NCI-H69 (cell line): Measurements from ENCODE around the gene FXYD7.
"Not testable (repeated sequence)": the region's sequence is repeated elsewhere in the genome, so short reads cannot be mapped to it uniquely, and the experiment has no call there.

Experiments
- DNase-seq: peaks from one replicate; lab custom pipeline; 2025; lab: John Stamatoyannopoulos, UW

The FXYD7 gene

DNA sequence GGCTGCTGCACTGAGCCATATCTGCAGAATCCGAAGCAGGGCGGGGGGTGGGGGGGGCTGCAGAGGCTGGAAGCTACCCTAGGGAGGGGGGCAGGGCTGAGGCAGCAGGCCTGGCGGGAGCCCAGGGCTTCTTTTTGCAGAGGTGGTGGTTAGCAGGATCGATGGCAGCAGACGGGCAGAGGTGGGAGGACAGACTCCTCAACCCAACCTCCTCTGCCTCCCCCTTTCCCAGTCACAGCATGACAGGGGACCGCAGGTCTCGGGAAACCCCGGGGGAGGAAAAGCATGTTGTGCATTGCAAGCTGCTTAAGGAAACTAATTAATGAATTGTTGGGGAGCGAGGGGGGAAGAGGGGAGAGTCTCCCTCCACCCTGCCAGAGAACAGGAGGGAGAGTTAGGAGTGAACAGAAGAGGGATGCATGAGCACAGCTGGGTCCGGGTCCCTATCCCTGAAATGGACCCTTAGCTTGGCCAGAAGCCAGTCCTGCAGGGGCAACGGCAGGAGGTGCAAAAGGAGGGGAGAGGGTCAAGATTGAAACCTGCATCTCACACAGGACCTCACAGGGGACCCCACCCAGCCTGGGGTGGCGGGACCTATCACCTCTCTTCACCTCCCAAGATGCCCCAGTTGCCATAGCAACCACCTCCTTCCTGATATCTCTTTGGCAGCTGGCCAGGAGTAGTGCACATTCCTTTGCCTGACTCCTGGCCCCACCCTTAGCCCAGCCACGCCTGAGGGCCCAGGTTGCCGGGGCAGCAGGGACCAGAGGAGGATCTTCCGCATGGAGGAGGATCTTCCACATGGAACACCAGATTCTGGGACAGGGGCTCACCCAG, 1.8 kb downstream of the FXYD7 start:
- DNase-seq = peak; percentile 67

DNA sequence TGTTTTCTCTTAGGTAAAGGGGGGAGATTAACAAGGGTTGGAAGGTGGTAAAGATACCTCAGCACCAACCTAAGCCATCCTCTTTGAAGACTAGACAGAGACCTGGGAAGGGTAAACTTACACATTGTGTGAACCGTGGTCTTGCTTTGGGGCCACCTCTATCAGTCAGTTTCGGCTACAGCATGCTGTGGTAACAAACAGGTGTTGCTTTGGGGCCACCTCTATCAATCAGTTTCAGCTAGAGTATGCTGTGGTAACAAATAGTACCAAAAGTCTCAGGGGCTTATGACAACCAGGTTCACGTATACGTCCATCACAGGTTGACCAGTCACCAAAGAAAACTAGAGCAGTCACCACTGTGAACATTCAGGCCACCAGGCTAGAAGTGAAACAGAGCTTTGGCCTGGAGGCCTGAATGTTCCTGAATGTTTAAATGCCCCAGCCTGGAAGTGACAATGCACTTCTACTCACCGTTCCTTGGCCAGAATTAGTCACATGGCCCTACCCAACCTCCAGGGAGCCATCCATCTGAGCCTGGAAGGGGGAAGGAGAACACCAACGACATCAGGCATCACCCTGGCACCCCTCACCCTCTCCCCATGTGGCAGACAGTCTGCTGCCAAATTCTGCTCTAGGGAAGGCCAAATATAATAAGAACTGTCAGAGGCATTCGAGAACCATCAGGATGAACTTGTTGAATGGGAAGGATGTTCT, 3.8 kb downstream of the FXYD7 start:
- no peak for DNase-seq

DNA sequence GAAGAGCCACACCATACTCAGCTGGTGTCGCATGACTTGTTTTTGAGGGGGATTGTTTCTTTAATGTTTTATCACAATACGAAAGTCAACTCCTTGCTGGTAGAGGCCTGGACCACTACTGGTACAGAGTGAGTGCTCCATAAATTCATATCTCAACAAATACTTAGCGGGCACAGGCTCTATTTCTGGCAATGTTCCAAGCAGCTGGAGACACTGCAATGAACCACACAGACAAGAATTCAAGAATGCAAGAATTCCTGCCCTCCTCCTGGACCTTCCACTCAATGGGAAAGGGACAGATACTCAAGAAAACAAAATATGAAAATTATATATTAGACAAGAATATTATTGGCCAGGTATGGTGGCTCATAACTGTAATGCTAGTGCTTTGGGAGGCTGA, 6.4 kb downstream of the FXYD7 start:
- no peak for DNase-seq

DNA sequence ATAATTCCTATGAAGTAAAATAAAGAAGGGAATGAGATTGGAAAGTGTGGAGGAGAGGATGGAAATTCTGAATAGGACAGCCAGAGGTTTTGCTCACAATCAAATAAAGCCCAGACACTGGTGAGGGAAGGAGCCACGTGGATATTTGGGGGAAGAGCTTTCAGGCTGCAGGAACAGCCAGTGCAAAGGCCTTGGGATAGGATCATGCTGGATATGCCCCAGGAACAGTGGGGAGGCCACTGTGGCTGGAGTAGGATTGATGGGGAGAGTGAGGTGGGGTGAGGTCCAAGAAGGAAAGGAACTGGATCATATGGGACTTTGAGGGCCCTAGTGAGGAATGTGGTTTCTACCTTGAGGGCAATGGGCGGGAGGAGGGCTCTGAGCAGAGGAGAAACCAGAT, 7.4 kb downstream of the FXYD7 start:
- no peak for DNase-seq

DNA sequence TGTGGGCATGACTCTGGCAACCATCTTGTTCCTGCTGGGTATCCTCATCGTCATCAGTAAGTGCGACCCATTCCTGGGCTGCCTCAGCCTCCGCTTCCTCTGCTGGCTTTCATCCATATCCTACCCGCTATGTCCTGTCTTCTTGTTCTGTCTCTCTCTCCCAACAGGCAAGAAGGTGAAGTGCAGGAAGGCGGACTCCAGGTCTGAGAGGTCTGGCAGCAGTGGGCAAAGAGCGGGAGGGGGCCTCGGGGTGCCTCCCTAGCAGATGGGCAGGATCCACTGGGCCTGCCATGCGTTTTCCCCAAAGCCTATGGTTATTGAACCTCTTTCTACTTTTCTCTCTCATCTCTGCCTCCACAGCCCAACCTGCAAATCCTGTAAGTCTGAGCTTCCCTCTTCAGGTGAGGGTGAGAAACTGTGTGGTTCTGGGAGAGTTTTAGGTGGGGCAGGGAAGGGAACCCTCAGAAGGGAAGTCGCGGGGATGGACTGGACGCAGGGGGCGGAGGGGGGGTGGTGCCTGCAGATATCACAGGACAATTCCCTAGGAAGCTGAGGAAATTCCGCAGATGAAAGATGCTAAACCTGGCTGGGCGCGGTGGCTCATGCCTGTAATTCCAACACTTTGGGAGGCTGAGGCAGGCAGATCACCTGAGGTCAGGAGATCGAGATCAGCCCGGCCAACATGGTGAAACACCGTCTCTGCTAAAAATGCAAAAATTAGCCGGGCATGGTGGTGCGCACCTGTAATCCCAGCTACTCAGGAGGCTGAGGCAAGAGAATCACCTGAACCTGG, 8.4 kb downstream of the FXYD7 start:
- DNase-seq = peak; percentile 26

DNA sequence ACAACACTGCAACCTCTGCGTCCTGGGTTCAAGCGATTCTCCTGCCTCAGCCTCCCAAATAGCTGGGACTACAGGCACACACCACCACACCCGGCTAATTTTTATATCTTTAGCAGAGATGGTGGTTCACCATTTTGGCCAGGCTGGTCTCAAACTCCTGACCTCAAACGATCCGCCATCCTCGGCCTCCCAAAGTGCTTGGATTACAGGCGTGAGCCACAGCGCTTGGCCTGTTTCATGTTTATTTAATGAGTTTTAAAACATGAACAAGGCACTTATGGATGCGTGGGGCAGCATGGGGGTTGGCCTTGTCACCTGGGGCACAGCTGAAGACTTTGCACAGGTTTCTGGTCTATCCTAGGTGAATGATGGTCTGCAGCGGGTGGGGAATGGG, 10.1 kb downstream of the FXYD7 start:
- not testable (repeated sequence) for DNase-seq

DNA sequence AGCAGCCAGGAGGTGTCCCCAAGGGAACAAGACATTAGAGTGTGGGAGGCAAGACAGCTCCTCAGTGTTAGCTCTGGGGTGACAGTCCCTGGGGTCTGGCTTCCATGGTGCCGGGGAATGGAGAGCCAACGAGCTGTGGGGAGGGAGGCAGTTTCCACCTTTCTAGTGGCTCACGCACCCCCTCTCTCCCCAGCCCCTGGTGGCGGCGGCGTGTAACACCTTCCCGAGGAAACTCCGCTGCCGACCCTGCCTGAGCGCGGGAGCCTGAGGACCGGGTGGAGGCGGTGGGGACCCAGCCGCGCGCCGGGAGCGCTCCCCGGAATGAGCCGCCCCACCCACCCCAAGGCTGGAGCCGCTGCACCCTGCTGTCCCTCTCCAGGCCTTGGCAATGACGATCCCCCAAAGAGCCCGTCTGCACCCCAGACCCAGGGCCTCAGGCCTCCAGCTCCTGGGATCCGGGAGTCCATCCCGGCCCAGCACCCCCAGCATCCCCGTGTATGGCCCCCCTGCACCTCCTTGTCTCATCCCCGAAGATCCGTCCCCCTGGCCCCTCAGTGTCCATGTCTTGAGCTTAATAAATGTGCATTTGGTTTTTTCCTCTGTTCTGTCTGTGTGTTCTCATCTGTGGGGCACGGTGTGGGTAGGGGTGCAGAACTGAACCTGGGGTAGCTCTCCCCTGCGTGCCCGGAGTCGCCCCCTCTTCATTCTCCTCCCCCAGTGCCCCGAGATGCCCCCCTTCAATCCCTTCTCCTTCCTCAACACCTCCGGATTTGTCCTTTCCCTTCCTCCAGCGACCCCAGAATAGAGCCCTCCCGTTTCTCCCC, 10.9 kb downstream of the FXYD7 start:
- DNase-seq = peak; percentile 64

DNA sequence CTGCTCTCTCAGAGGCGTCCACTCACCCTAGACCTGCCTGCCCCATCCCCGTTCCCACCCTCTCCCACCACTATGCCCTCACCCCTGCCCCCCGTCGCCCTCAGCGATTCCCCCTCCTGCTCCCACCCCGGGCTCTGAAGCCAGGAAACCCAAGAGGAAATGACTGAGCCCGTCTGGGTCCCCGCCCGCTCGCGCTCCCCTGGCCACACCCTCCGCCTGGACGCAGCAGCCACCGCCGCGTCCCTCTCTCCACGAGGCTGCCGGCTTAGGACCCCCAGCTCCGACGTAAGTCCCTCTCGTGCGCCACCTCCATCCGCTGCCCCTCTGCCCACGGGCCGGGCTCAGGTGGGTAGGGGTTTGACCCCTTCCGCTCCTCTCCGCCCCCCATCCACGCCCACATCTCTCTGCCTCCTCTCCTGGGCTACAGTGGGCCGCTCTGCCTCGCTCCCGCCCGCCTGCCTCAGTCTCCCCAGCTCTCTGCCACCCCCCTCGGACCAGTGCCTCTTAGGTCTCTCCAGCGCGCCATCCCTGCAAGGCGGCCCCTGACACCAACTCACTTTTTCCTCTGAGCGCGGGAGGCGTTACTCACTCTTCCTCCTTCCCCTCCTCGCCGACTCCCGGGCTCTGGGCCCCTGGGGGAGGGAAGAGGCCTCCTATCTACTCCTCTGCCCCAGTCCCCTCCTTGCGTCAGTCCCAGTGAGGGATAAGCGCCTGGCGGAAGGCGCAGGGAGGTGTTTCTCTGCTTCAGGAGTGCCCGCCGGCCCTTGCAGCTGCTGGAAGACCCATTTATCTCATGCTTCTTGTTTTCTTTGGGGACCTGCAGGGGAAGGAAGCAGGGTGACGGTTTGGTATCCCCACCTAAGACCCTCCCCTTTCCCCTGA, 11.7 kb downstream of the FXYD7 start, which contains the start of gene FXYD5:
Gene FXYD5, plus strand, starts transcription at position 211 of the 882 bp plus-strand sequence. CDS start 816 bp downstream, outside the sequence.
- DNase-seq = peak; percentile 61

DNA sequence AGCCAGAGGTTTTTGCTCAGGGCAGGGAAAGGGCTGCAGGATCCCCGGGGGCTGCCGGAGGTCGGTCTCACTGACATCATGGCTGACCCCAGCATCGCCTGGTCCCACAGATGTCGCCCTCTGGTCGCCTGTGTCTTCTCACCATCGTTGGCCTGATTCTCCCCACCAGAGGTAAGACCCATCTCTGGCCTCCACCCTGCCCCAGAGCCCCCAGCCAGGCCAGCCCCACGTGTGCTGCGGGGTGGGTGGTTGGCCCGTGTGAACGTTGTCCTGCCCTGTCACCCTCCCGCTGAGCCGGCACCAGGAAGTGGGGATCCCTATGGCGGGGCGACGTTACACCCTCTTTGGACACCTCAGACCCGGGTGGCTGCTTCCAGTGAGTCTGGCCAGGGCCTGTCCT, 12.4 kb downstream of the FXYD7 start:
- no peak for DNase-seq

DNA sequence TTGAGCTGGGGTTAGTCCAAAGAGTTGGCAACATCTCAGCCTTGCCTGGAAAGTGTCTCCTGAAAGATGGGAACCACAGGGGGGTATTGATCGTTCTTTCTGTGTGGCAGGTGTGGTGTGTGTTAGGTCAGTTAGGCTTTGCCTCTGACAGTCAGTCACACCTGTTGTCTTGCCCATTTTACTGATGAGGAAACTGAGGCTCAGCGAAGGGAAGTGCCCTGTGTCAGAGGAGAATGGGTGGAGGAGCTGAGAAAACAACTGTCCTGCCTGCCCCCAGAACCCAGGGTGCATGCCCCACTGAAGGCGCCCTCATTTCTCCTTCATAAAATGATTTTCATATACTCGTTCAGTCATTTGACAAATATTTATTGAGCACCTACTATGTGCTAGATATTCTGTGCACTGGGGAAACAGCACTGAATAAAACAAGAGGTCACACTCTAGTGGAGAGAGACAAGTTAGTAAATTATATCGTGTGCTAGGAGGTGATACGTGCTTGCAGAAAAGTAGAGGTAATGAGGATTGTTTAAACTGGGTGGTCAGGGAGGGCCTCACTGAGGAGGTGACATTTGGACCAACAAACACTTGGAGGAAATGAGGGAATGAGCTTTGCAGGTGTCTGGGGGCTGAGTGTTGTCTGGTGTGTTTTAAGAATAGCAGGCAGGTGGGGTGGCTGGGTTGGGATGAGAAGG, 13.1 kb downstream of the FXYD7 start:
- no peak for DNase-seq

DNA sequence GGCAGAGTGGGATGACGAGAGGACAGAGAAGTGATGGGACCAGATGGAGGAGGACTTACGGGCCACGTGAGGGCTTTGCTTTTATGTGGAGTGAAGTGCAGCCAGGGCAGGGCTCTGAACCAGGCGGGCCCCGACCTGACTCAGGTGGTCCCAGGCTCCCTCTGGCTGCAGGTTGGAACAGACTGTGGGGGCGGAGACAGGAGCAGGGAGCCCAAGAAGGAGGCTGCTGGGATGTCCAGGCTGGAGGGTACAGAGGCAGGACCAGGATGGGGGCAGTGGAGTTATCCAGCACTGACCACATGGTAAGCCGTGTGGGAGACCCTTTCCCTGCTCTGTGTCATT, 13.6 kb downstream of the FXYD7 start:
- DNase-seq = no peak

DNA sequence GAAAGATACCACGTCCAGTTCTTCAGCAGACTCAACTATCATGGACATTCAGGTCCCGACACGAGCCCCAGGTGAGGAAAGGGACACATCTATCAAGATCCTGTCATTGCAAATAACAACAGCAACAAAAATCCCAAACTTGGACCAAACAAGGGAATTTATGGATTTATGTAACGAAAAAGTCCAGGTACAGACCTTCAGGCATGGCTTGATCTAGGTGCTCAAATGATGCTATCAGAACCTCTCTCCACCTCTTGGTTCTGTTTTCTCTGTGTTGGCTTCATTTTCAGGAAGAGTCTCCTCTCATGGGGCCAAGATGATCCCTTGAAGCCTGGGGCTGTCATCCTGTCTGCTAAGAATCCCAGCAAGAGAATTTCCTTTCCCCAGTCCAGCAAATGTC, 14.4 kb downstream of the FXYD7 start:
- no peak for DNase-seq

DNA sequence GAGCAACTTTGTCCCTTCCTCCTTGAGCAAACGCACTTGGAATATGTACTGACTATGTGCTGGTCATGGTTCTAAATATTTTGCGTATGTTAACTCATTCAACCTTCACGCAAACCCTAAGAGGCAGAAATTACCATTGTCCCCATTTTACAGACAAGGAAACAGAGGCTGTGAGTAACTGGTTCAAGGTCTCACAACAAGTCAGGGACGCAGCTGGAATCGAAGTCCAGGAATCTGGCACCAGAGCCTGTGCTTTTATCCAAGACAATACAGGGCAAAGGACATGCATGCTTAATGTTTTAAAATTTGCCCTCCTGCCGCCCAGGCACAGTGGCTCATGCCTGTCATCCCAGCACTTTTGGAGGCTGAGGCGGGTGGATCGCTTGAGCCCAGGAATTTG, 16.6 kb downstream of the FXYD7 start:
- DNase-seq = no peak

DNA sequence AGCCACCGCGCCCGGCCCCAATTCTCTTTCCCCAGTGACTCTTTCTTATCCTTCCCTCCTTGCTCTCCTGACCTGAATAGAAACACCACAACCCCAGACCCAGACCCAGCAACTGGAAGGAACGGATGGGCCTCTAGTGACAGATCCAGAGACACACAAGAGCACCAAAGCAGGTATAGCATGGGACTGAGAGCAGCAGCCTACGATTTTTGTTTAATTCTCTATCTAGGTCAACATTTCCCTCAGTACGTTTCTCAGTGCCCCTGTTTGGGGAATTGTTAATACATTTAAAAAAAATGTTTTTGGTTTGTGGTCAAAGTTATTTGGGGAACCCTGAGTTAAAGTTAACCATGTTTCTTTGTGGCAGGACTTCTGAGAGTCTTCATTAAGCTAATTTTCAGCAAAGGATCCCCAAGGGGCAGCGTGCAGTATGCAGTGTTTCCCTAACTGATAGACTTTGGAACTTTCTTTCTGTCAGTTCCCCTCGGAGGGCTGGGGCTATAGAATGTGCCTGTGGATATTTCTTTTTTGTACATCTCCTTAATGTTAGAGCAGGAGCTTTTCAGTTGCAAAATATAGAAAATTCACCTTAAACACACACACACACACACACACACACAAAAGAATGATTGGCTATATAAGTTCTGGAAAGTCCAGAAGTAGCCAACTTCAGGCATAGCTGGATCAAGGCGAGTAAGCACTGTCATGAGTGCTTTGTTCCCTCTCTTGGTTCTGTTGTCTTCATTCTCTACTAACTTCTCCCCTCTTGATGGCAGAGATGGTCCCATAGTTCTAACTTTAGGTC, 17.8 kb downstream of the FXYD7 start:
- DNase-seq = no peak

DNA sequence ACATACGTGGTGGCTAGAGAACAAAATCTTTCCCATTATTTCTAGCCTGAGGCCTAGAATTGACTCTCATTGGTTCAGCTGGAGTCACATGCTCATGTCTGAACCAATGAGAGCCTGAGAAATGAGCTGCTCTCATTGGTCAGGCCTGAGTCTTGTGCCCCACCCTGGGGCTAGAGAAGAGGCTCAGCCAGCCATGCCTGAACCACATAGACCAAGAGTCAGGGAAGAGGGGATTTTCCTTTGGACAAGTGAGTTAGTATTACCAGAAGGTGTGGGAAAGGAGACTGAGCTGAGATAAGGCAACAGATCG, 18.3 kb downstream of the FXYD7 start:
- DNase-seq = no peak

DNA sequence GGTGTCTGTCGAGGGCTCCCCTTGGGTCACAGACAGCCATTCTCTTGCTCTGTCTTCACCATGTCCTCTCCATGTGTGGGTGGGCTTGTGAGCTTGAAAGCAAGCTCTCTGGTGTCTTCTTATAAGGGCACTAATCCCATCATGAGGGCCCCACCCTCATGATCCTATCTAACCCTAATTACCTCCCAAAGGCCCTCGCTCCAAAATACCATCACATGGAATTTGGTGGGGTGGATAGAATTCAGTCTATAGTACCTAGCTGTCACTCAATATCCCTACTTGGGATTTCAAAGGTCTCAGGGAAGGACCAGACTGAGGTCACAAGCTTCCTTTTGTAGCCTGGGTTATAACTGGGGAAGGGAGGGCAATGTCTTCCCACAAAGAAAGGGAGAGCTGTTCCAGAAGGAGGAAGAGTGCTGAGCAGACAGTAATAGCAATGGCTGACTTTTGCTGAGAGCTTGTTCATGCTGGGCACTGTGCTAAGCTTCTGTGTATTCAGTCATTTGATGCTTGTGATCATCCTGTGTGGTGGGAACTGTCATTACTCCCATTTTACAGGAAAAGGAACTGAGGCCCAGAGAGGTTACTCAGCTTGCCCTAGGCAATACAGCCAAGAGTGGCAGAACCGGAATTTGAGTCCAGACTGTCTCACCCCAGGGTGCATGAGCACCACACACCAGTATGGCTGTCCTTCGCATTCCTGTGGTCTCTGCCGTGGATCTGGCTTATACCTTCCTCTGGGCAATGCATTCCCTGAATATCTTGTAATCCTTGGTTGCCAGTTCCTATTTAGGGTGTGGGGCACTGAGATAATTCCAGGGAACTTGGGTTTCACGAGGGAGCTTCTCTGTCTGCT, 19.6 kb downstream of the FXYD7 start:
- no peak for DNase-seq

DNA sequence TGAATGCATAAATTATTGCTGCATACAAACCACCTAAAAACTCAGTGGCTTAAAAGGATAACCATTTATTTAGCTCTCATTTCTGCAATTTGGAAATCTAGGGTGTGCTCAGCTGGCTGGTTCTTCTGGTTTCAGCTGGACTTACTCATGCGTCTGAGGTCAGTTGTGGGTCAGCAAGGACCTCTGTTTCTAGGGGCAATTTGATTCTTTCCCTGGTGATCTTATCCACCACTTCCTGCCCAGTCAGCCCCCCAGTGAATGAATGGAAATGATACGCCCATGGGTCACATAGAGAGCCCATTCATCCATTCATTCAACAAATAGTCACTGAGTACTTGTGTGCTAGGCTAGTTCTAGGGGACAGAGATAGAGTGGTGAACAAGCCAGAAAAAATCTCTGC, 21.4 kb downstream of the FXYD7 start:
- no peak for DNase-seq

DNA sequence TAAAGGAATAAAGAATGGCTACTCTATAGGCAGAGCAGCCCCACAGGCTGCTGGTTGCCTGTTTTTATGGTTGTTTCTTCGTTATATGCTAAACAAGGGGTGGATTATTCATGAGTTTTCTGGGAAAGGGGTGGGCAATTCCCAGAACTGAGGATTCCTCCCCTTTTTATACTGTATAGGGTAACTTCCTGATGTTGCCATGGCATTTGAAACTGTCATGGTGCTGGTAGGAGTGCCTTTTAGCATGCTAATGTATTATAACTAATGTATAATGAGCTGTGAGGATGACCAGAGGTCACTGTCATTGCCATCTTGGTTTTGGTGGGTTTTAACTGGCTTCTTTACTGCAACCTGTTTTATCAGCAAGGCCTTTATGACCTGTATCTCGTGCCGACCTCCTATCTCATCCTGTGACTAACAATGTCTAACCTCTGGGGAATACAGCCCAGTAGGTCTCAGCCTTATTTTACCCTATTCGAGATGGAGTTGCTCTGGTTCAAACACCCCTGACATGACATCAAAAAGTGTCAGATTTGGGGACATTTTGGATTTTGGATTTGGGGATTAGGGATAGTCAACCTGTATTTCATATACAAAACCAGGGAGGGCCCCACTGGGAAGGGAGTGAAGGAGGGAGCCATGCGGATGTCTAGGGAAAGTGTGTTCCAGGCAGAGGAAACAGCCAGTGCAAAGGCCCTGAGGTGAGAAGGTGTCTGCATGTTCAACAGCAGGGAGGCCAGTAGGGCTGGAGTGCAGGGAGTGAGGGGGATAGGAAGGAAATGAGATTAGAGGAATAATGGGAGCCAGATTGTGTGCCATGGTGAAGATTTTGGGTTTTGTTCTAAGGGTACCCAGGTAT, 22.4 kb downstream of the FXYD7 start:
- DNase-seq = no peak
